SK-N-MC (cell line): ENCODE measurements around the gene UBR3.

Experiments used
- EZH2 ChIP-seq: fragments of 200-600 bp; sonication (generic); IDR thresholded peaks from one replicate; pipeline ENCODE4 v1.6.1; 2017; ENCODE audit warnings: antibody characterized with exemption
- FOXP2 ChIP-seq: optimal IDR thresholded peaks from 2 replicates; pipeline ENCODE3; 2011; ENCODE audit warnings: mild to moderate bottlenecking, moderate library complexity; ENCODE audit not compliant: insufficient read depth; ENCODE audit errors: extremely low read length, control extremely low read depth
- POLR2AphosphoS5 ChIP-seq: IDR thresholded peaks from 2 replicates; pipeline ENCODE4 v1.6.1; 2012; ENCODE audit warnings: mild to moderate bottlenecking, low read depth, low read length, borderline replicate concordance

- TF ChIP-seq EZH2 (no peak), POLR2AphosphoS5 (no peak), FOXP2 (no peak)
These were observed 171.8 kb downstream of the UBR3 start for GRCh38 chr2:169999054-169999453.
